ENCODE results near the gene TKTL1. TPM values are rescaled to one million over a fixed set of nuclear protein-coding genes. Genes with fewer than 3 reads are reported as not detected.

TKTL1 gene
- polyA plus RNA-seq, 1 donor (not counting 4 experiments of a cell fraction or from before 2014, with no cell fraction given): not detected

GRCh38 chrX:154303476-154303875, 7.9 kb downstream of the TKTL1 start:
- Histone ChIP-seq H2AFZ (ENCODE audit: control insufficient read depth, low read length) (no peak overlapping the region), H3K4me3 (ENCODE audit: control insufficient read depth in 2 of 3, extremely low read depth in 1 of 3, insufficient read depth in 2 of 3, low read depth in 1 of 3, low read length in 3 of 3) (no peak overlapping the region), H3K36me3 (ENCODE audit: control insufficient read depth in 2 of 2, extremely low read depth in 1 of 2, insufficient read depth in 2 of 2, low read length in 2 of 2) (no peaks in the 10 kb centered on the region), H3K9ac (ENCODE audit: control insufficient read depth, extremely low read depth, insufficient read depth, low read length) (no peak overlapping the region), H3K9me3 (ENCODE audit: control insufficient read depth, low read depth, low read length) (peaks cover 1% of the 10 kb centered on the region), H3K9me1 (ENCODE audit: control insufficient read depth, extremely low read depth, insufficient read depth, low read length) (no peaks in the 10 kb centered on the region), H3K27me3 (ENCODE audit: control insufficient read depth, extremely low read depth, insufficient read depth, low read length) (no peaks in the 10 kb centered on the region), H3K79me2 (ENCODE audit: control insufficient read depth, insufficient read depth, low read length) (no peaks in the 10 kb centered on the region), H3K27ac (ENCODE audit: control insufficient read depth, insufficient read depth, low read length) (no peak overlapping the region), H3K4me2 (ENCODE audit: control insufficient read depth, extremely low read depth, insufficient read depth, low read depth, low read length) (no peak overlapping the region), H3K4me1 (ENCODE audit: control insufficient read depth, extremely low read depth, insufficient read depth, low read length) (no peaks in the 10 kb centered on the region), H4K20me1 (ENCODE audit: control insufficient read depth, extremely low read depth, insufficient read depth, low read length) (no peaks in the 10 kb centered on the region)
- FAIRE-seq: no peak
- no peak for TF ChIP-seq EZH2 (IDR thresholded peaks at IDR 0.05; ENCODE audit: low read length)
- no peak for TF ChIP-seq CTCF (optimal IDR thresholded peaks at IDR 0.05 in 1 of 3, IDR thresholded peaks at IDR 0.05 in 1 of 3, conservative IDR thresholded peaks at IDR 0.05 in 1 of 3; ENCODE audit: extremely low read depth in 1 of 3, insufficient read depth in 2 of 3, low read length in 3 of 3)
- dilution Hi-C loops (cut with MboI; ENCODE audit: extremely low pct_ligation_motif_present, low sequenced_read_pairs): no loop called here
- DNase-seq (ENCODE audit: low read depth, low spot score): no peak

DNA sequence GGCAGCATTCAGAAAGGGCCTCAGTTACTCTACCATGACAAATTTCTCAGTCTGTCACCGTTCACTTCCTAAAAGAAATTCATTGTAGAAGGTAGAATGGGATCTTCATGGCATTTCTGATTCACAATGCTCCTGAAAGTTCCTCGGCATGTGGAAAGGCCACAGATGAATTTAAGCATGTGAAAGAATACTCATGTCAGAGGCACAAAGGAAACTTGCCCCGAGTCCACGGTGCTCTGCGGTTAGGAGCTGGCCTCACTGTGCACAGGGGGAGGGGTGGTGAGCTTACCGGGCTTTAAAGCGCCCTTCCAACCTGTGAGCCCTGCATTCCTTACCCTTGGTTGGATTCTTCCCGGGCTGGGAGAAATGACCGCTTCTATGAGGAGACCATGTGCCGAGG, 9.3 kb downstream of the TKTL1 start:
- H3K9me1 ChIP-seq (ENCODE audit: control insufficient read depth, extremely low read depth, insufficient read depth, low read length): no peaks in the 10 kb centered on the region
- H3K4me2 ChIP-seq (ENCODE audit: control insufficient read depth, extremely low read depth, insufficient read depth, low read depth, low read length): no peak overlapping the region
- FAIRE-seq (no peak), DNase-seq (ENCODE audit: low read depth, low spot score) (no peak)
- TF ChIP-seq CTCF (optimal IDR thresholded peaks at IDR 0.05 in 1 of 3, IDR thresholded peaks at IDR 0.05 in 1 of 3, conservative IDR thresholded peaks at IDR 0.05 in 1 of 3; ENCODE audit: extremely low read depth in 1 of 3, insufficient read depth in 2 of 3, low read length in 3 of 3): no peak
- no peak for TF ChIP-seq EZH2 (IDR thresholded peaks at IDR 0.05; ENCODE audit: low read length)
- no peak overlapping the region for H3K27ac ChIP-seq (ENCODE audit: control insufficient read depth, insufficient read depth, low read length)
- H3K4me1 ChIP-seq (ENCODE audit: control insufficient read depth, extremely low read depth, insufficient read depth, low read length): no peaks in the 10 kb centered on the region
- peaks cover 1% of the 10 kb centered on the region for H3K9me3 ChIP-seq (ENCODE audit: control insufficient read depth, low read depth, low read length)
- H2AFZ ChIP-seq (ENCODE audit: control insufficient read depth, low read length): no peak overlapping the region
- no peak overlapping the region for H3K4me3 ChIP-seq (ENCODE audit: control insufficient read depth in 2 of 3, extremely low read depth in 1 of 3, insufficient read depth in 2 of 3, low read depth in 1 of 3, low read length in 3 of 3)
- no peaks in the 10 kb centered on the region for H3K79me2 ChIP-seq (ENCODE audit: control insufficient read depth, insufficient read depth, low read length)
- no peak overlapping the region for H3K9ac ChIP-seq (ENCODE audit: control insufficient read depth, extremely low read depth, insufficient read depth, low read length)
- no peaks in the 10 kb centered on the region for H3K36me3 ChIP-seq (ENCODE audit: control insufficient read depth in 2 of 2, extremely low read depth in 1 of 2, insufficient read depth in 2 of 2, low read length in 2 of 2)
- H4K20me1 ChIP-seq (ENCODE audit: control insufficient read depth, extremely low read depth, insufficient read depth, low read length): no peaks in the 10 kb centered on the region
- no peaks in the 10 kb centered on the region for H3K27me3 ChIP-seq (ENCODE audit: control insufficient read depth, extremely low read depth, insufficient read depth, low read length)
- dilution Hi-C loops (cut with MboI; ENCODE audit: extremely low pct_ligation_motif_present, low sequenced_read_pairs): no loop called here
